Retinal pigment epithelial cell (primary cell): ENCODE results near the gene YJU2.

Experiments used
- DNase-seq: peaks from one replicate; pipeline ENCODE4 v3.0.0-alpha.2; 2010; ENCODE audit warnings: low read depth
- H3K4me3 ChIP-seq: 2 replicates; pipeline ENCODE4 v1.5.1; 2011; ENCODE audit warnings: mild to moderate bottlenecking, low read length, control low read depth, moderate library complexity
- CTCF ChIP-seq: conservative IDR thresholded peaks from 2 replicates; pipeline ENCODE4 v1.5.1; 2011; ENCODE audit warnings: low read depth, low read length, control low read depth, inconsistent platforms

YJU2 gene

DNA sequence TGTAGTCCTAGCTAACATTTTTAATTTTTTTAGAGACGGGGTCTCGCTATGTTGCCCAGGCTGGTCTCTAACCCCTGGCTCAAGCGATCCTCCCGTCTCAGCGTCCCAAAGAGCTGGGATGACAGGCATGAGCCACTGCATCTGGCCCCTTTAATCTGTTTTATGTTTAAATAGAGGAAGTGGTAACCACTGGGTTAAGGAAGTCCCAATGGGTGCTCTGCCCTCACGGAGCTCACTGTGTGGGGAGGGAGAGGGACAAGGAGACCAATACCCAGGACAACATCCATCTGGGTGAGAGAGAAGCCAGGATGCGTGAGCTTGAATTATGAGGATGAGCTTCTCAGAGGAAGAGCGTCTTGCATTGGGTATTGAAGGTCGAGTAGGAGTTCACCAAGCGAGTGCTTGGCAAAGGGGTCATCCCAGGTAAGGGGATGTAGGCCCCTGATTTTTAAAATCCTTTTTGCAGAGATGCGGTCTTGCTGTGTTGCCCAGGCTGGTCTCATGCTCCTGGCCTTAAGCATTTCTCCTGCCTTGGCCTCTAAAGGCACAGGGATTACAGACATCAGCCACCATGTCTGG is 13.8 kb downstream of the YJU2 start:
- no peak for TF ChIP-seq CTCF
- no peak overlapping the region for H3K4me3 ChIP-seq
- no peak for DNase-seq

GRCh38 chr19:4264812-4265211 is 17.9 kb downstream of the YJU2 start:
- DNase-seq = no peak
- no peak for TF ChIP-seq CTCF
- no peak overlapping the region for H3K4me3 ChIP-seq

GRCh38 chr19:4266253-4267000 is 19.5 kb downstream of the YJU2 start:
- no peak for DNase-seq
- H3K4me3 ChIP-seq = no peak overlapping the region
- no peak for TF ChIP-seq CTCF

- no peak overlapping the region for H3K4me3 ChIP-seq
- no peak for DNase-seq
- peak; percentile 80 for TF ChIP-seq CTCF
Observed at GRCh38 chr19:4267101-4267900, 20.4 kb downstream of the YJU2 start.

GRCh38 chr19:4267901-4268815 is 21.3 kb downstream of the YJU2 start:
- TF ChIP-seq CTCF = no peak
- no peak for DNase-seq
- H3K4me3 ChIP-seq = no peak overlapping the region

DNA sequence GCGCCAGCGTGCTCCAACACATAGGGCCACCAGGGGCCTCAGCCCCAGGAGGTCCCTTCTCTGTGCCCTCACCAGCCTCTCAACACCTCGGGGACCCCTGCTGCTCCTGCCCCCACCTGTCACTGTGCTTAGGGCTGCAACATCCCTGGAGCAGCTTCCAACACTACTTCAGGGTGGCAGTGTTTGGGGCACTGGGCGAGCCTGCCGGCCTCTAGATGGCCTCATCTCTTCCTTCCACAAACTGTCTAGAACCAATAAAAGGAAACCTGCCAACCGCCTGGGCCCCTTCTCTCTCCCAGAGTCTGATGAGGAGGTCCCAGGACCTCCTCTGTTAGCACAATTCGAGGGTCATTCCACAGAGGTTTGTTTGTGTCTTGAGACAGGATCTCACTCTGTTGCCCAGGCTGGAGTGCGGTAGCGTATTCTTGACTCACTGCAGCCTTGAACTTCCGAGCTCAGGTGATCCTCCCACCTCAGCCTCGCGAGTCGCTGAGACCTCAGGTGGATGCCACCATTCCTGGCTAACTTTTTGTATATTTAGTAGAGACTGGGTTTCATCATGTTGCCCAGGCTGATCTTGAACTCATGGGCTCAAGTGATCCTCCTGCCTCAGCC is 22.0 kb downstream of the YJU2 start:
- DNase-seq = no peak
- no peak for TF ChIP-seq CTCF
- H3K4me3 ChIP-seq = no peak overlapping the region
